ENCODE measurements around the gene TMF1. TPM values are rescaled to one million over a fixed set of nuclear protein-coding genes. Genes with fewer than 3 reads are reported as not detected.
A peak's percentile ranks its signal among the peaks of the same experiment; 100 is the strongest.

Gene TMF1
- total RNA-seq, 4 donors from 2014 or later: 36.8 to 49.5 (median 47.1) TPM

DNA sequence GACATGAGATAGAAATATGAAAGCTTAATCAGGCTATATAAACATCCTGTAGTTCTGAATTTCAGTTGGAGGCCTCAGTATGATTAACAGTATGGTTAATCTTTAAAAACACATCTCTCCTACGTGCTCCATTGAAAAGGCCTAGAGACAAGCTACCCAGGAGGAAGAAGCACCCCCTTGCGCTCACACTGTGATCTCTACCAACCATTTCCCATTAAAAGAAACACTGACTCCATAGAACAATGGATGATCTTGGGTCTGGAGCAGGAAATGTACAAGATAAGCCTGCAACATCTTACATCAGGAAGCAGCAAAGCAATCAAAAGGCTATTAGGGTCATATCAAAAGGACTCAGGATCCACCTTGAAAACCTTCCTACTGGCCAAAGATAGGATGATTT lies 35.2 kb downstream of the TMF1 start:
- no peaks in the 10 kb centered on the region for H3K9me3 ChIP-seq
- DNase-seq: no peak
- peaks cover 0 to 11% (median 0%) of the 10 kb centered on the region in 4 donors for H3K4me1 ChIP-seq
- H3K4me3 ChIP-seq: no peak overlapping the region
- H3K27me3 ChIP-seq: no peaks in the 10 kb centered on the region
- H3K36me3 ChIP-seq: peaks cover 0 to 21% (median 0%) of the 10 kb centered on the region in 3 donors
- no peak for TF ChIP-seq POLR2A (IDR thresholded peaks at IDR 0.05)
- TF ChIP-seq, protein P1, sequence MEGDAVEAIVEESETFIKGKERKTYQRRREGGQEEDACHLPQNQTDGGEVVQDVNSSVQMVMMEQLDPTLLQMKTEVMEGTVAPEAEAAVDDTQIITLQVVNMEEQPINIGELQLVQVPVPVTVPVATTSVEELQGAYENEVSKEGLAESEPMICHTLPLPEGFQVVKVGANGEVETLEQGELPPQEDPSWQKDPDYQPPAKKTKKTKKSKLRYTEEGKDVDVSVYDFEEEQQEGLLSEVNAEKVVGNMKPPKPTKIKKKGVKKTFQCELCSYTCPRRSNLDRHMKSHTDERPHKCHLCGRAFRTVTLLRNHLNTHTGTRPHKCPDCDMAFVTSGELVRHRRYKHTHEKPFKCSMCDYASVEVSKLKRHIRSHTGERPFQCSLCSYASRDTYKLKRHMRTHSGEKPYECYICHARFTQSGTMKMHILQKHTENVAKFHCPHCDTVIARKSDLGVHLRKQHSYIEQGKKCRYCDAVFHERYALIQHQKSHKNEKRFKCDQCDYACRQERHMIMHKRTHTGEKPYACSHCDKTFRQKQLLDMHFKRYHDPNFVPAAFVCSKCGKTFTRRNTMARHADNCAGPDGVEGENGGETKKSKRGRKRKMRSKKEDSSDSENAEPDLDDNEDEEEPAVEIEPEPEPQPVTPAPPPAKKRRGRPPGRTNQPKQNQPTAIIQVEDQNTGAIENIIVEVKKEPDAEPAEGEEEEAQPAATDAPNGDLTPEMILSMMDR (IDR thresholded peaks at IDR 0.05): no peak
- no peak overlapping the region for H3K27ac ChIP-seq

DNA sequence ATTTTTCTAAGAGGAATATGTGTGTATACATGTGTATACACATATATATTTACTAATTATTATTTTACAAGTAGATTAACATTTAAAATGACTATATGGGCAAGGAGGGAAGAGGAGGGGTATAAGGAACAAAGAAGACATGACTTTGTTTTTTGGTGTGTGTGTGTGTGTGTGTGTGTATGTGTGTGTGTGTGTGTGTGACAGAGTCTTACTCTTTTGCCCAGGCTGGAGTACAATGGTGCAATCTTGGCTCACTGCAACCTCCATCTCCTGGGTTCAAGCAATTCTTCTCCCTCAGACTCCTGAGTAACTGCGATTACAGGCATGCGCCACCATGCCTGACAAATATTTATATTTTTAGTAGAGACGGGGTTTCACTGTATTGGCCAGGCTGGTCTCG lies 36.0 kb downstream of the TMF1 start:
- DNase-seq: no peak
- peaks cover 0 to 14% (median 0%) of the 10 kb centered on the region in 3 donors for H3K36me3 ChIP-seq
- no peak overlapping the region for H3K27ac ChIP-seq
- no peak overlapping the region for H3K4me3 ChIP-seq
- no peaks in the 10 kb centered on the region for H3K9me3 ChIP-seq
- TF ChIP-seq POLR2A (IDR thresholded peaks at IDR 0.05): no peak
- TF ChIP-seq, protein P1 (IDR thresholded peaks at IDR 0.05): no peak
- H3K27me3 ChIP-seq: no peaks in the 10 kb centered on the region
- peaks cover 0 to 11% (median 0%) of the 10 kb centered on the region in 4 donors for H3K4me1 ChIP-seq

DNA sequence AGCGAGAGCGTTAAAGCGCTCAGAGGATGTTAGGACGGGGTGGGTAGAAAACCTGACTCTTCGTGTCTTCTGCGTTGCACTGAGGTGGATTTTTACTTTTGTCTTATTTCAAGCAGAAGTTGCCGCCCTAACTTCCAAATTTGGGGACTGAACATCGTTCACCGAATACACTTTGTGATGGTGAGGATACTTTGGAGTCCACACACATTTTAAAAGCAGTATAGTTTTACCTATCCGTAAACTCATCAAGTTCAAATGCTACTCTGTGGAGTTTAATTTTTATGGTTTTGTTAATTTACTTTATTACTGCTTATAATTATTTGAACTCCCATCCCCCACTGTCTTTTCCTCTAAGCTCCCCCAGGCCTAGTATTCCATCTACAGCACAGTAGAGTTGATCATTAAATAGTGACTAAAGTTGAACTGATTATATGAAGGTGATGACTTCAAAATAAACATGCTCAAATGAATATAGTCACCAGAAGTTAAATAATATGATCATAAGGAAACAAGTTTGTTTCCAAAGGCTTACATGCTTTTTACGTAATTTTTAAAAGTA lies 38.0 kb downstream of the TMF1 start:
- H3K4me1 ChIP-seq: peaks cover 0 to 11% (median 0%) of the 10 kb centered on the region in 4 donors
- H3K27ac ChIP-seq: peak overlapping the region; percentile 90 to 96 (median 95)
- H3K9me3 ChIP-seq: no peaks in the 10 kb centered on the region
- TF ChIP-seq POLR2A (IDR thresholded peaks at IDR 0.05): no peak
- TF ChIP-seq, protein P1 (IDR thresholded peaks at IDR 0.05): no peak
- DNase-seq: no peak
- H3K36me3 ChIP-seq: peaks cover 0 to 18% (median 0%) of the 10 kb centered on the region in 3 donors
- peak overlapping the region; percentile 73 to 98 (median 92) for H3K4me3 ChIP-seq
- H3K27me3 ChIP-seq: no peaks in the 10 kb centered on the region

DNA sequence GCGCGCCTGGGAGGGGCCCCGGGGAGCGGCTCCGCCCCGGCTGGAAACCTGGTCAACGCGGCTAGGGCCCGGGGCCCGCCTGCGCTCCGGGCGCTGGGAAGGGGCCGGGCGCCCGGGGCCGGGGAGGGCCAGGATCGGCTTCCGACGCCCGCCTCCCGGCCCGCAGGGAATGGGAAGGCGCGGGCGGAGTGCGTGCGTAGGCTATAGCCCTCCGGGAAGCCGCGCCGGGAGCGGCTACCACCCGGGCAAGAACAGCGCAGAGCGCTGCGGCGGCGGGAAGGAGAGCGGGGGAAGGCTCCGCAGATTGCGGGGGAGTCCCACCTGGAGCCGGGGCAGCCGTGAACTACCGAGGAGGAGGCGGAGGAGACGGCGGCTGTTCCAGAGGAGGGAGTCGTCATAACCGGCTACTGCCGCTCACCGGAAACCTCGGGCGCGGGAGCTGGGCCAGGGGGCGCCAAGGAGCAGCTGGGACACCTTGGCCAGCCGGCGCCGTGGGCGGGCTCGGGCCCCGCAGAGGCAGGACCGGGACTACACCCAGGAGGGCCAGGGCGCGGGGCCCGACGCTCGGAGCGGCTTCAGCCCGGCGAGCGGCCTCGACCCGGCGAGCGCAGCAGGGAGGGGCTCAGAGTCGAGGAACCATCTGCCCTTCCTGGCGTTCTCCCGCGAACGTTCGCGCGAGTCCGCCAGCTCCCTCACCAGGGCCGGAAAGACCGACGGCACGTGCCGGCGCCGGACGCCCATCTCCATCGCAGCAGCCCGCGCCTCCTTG lies 38.7 kb downstream of the TMF1 start, which contains the start of gene EOGT:
Gene EOGT (minus strand): TSS at position 432 of the 769 bp plus-strand sequence. CDS start 3,838 bp downstream, outside the sequence.
- H3K27ac ChIP-seq: peak within 1 kb of the TSS; percentile 90 to 96 (median 95)
- H3K27me3 ChIP-seq: no peaks in the 10 kb centered on the region
- peak within 1 kb of the TSS; percentile 73 to 98 (median 92) for H3K4me3 ChIP-seq
- H3K4me1 ChIP-seq: peaks cover 0 to 11% (median 0%) of the 10 kb centered on the region in 4 donors
- H3K36me3 ChIP-seq: peaks cover 0 to 19% (median 0%) of the 10 kb centered on the region in 3 donors
- TF ChIP-seq, protein P1 (IDR thresholded peaks at IDR 0.05): peak; percentile 29 to 72 (median 64)
- peak; percentile 47 to 56 for TF ChIP-seq POLR2A (IDR thresholded peaks at IDR 0.05)
- H3K9me3 ChIP-seq: no peaks in the 10 kb centered on the region
- DNase-seq: peak; percentile 83 to 95 (median 93)

DNA sequence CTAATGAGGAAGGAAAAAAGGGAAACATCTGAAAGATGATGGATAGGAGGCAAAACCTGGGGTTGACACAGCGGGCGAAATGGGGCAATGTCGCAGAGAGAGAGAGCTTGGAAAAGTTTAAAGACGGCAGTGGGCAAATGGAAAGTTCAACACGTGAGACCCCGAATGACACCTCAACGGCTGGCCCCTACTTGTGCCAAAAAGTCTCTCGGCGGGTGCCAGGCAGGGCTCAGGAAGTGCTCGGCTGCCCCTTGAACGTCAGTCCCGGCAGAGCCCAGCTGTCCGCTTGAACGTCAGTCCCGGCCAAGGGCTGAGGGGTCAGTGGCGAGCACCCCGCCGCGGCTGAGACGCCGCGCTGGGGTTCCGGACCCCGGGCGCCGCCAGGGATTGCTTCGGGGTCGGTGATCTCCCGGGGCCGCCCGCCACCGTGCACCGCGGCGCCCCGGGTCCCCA lies 39.3 kb downstream of the TMF1 start:
- peak overlapping the region; percentile 73 to 98 (median 92) for H3K4me3 ChIP-seq
- no peaks in the 10 kb centered on the region for H3K9me3 ChIP-seq
- H3K27ac ChIP-seq: peak overlapping the region; percentile 90 to 96 (median 95)
- peaks cover 0 to 11% (median 0%) of the 10 kb centered on the region in 4 donors for H3K4me1 ChIP-seq
- peak in 2 of 3 donors; percentile 36 to 70 for DNase-seq
- peaks cover 0 to 19% (median 0%) of the 10 kb centered on the region in 3 donors for H3K36me3 ChIP-seq
- no peaks in the 10 kb centered on the region for H3K27me3 ChIP-seq
- TF ChIP-seq, protein P1 (IDR thresholded peaks at IDR 0.05): peak in 3 of 6 experiments; percentile 6 to 25 (median 12)
- TF ChIP-seq POLR2A (IDR thresholded peaks at IDR 0.05): no peak

Measured in Peyer's patch (tissue), 4 donors.